DMS53 treated with DMSO at 0.1 percent for 48 hours (cell line): Measurements from ENCODE around the gene CENPT.
A peak's percentile ranks its signal among the peaks of the same experiment; 100 is the strongest.
"Not testable (repeated sequence)": the region's sequence is repeated elsewhere in the genome, so short reads cannot be mapped to it uniquely, and the experiment has no call there.

ENCODE experiments used
- DNase-seq: peaks from one replicate; lab custom pipeline; 2025; ENCODE audit not compliant: unreplicated experiment; lab: John Stamatoyannopoulos, UW

Gene CENPT

GRCh38 chr16:67877064-67877463, 29.6 kb upstream of the CENPT start:
- no peak for DNase-seq

DNA sequence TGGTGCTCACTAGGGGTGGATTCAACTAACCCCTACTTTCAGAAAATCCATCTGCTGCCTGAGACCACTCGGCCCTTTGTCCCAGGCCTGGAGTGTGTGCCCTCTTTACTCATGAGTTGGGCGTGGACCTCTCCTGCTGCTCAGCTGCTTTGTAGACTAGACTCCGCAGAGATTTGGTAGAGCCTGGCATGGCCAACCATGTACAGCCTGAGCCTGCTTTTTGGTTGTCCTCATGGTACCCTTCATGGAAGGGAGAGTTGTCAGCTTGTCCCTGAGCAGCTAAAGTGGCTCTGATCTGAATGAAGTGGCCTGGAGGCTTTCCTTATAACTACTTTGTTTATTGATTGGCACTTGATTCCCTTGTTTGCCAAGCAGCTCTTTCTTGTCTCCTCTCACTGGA, 26.9 kb upstream of the CENPT start:
- no peak for DNase-seq

GRCh38 chr16:67873435-67874370, 26.2 kb upstream of the CENPT start:
- no peak for DNase-seq

DNA sequence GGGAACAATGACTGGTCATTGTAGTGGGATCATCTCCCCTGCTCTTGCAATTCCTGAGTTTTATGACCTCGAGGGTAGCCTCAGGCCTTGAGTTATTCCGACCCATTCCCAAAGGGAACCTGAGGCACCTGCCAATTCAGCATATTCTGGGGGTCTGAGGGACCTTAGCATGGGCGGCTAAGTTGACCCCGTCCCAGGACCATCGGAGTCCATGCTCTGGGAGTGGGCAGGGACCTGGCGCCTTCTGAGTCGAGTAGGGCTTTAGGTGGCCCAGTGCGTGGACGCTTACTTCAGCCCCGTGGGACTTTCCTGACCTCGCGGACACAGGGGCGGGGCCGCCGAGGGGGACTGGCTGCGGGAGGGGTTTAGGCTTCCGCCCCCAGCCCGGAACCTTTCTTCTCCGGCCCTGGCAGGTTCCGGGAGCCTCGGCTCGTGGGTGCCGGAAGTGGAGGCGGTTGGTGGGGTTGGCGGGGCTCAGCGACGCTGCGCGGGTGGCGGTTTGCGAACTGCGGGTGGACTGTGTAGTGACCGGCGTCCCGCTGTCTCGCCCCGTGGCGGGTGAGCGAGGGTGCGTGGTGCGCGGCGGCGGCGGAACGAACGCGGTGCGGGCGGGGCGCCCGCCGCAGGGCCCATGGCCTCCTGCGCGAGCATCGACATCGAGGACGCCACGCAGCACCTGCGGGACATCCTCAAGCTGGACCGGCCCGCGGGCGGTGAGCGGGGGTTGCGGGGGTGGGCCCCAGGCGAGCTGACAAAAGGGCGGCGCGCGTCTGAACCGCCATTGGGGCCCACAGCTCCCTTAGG, 25.3 kb upstream of the CENPT start, which contains the start of gene EDC4:
Gene EDC4 (plus strand): TSS at position 422 of the 804 bp plus-strand sequence. CDS start 210 bp downstream, at position 632.
- peak; percentile 20 for DNase-seq

- DNase-seq = no peak
These were observed 24.7 kb upstream of the CENPT start for GRCh38 chr16:67872131-67872630.

DNA sequence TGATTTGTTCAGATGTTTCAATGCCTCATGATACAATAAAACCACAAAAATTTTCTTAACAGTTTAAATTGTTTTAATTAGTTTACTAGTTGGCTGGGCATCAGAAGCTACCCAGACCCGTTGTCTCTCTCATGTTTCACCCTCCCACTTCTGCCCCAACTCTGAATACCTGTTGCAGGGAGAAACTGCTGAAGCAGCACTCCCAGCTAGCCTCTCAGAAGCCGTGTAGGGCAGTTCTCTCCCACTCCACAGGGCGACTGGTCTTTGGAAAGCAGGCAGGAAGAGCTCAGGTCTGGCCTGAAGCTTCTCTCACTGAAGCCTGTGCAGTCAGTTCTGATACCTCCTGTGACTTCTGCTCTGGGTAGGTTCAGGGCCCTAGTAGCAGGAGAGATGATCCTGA, 23.8 kb upstream of the CENPT start:
- DNase-seq = no peak

GRCh38 chr16:67869653-67870052, 22.2 kb upstream of the CENPT start:
- DNase-seq = no peak

- no peak for DNase-seq
These were observed 20.8 kb upstream of the CENPT start for GRCh38 chr16:67868290-67868689.

- peak; percentile 8 for DNase-seq
These were observed 17.8 kb upstream of the CENPT start for GRCh38 chr16:67865318-67865717.

DNA sequence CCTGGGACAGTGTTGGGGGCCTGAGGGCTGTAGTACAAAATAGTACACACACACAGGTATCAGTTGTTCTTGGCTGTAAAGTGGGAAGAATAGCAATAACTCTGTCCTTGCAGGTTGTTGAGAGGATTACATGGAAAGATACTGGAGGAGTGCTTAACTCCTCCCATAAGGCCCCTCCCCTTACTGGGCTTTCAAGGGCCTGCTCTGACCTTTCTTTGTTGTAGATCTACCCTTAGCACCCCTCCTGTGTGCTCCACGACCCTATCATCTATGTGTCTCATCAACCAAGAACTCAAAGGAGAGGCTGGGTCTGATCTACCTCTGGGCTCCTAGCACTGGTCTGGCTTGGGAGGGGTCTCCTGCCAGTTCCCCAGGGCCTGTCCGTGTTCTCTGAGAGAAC, 17.1 kb upstream of the CENPT start:
- no peak for DNase-seq

DNA sequence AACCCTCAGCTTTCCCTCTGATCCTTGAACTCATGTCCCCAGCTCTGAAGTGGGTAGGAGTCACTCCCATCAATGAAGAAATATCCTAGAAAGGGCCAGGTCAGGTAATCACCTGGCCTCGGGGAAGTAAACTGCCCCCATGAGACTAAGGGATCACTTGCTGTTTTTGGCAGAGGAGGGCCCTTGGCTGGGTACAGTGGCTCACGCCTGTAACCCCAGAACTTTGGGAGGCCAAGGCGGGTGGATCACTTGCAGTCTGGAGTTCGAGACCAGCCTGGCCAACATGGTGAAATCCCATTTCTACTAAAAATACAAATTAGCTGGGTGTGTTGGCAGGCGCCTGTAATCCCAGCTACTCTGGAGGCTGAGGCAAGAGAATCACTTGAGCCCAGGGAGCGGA, 16.6 kb upstream of the CENPT start:
- DNase-seq = not testable (repeated sequence)

- DNase-seq = no peak
These were observed 15.4 kb upstream of the CENPT start for GRCh38 chr16:67862623-67863583.

DNA sequence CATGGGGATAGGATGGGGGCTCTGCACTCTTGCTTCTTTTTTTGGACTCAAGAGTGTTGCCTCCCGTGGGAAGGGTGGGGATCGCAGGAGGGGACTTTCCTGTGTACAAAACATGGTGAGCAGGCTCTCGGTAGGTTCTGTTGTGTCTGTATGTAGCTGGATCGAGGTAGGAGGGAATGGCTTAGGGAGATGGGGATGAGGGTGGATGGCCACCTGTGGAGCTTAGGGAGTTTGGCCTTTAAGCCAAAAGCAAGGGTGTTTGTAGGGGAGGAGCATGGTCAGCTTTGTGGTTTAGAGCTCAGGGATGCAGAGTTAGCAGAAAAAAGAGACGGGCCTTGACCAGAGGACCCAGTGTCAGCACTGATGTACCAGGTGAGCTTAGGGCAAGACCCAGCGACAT, 14.4 kb upstream of the CENPT start:
- DNase-seq = no peak

- DNase-seq = no peak
These were observed 13.3 kb upstream of the CENPT start for GRCh38 chr16:67860589-67861398.

DNA sequence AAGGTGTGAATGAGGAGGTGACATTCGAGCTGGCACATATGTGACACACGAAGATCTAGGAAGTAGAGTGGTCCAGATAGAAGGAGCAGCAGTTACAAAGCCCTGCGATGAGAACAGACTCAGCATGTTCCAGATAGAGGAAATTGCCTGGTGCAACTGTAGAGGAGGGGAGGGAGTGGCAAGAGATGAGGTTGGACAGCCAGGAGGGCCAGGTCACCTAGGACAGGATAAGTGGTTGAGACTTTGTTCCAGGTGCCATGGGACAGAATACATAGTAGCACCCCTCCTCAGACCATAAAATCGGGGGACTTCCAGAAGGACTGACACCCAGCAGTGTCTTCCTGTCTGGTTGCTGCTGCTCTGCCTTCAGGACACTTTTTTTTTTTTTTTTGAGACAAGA, 11.0 kb upstream of the CENPT start:
- DNase-seq = no peak

DNA sequence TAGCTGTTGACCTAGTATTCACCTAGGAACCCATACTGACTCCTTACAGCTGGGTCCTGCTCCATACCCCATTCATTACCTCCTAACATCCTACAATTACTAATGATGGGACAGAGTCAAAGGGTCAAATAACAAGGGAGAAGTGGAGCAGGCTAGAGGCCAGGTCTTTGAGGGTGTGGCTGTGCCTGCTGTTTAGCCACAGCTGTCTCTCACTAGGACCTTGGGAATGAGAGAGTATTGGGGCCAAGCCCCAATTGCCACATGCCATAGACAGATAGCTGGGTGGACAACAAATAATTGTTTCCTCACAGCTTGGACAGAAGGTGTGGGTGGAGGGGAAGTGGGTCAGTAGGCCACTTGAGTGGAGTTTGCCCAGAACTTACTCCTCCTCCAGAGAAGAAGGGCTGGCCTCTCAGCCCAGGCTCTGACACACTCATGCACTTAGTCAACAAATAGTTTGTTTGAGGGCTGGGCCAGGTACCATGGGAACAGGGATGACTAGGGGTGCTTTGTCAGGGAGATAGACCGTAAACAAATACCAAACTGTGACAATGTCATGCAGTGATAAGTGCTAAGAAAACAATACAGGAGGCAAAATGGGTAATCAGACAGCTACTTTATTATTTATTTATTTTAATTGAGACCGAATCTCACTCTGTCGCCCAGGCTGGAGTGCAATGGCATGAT, 10.2 kb upstream of the CENPT start:
- DNase-seq = peak; percentile 88

DNA sequence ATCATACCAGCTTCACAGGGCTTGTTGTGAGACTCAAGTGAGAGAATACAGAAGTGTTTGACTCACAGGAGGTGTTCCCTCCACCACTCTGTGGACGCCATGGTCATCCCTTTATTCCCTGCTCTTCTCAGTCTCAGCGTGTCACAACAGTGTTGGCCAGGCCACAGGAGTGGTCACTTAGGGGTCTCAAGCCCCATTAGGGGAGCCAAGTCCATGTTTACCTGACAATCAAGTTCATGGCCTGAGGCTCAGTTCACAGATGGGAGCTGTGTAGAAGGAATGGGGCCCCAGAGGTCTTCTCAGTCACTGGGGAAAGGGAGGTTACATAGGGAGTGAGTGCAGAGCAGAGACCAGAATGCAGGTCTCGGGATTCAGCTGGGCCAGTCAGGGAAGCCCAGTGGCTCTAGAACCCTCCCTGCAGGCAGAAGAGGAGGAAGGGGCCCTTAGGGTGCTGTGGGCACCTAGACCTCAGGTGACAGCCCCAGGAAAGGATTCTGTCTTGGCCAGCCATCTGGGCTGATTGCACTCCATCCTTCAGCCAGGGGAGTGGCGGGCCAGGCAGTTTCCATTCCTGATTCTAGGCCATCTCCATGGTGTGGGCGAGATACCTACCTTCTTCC, 9.5 kb upstream of the CENPT start:
- no peak for DNase-seq

DNA sequence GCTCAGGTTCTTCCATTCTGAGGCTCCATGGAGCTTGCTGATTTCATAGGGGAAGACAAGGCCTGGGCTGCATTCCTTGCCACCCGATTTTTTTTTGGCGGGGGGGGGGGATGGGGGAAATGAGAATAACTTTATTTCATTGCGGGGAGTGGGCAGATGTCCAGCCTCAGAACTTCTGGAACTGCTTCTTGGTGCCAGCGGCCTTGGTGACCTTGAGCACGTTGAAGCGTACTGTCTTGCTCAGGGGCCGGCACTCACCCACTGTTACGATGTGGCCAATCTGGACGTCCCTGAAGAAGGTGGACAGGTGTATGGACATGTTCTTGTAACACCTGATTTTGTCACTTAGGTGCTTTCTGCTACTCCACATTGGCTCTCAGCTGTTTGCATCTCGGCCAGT, 8.3 kb upstream of the CENPT start:
- no peak for DNase-seq

- no peak for DNase-seq
These were observed 6.2 kb upstream of the CENPT start for GRCh38 chr16:67853670-67854069.
